ENCODE results near the gene LRP10. TPM values are rescaled to one million over a fixed set of nuclear protein-coding genes. Genes with fewer than 3 reads are reported as not detected.

The LRP10 gene
- total RNA-seq, 4 donors from 2014 or later, result 82.3 to 151 (median 97.0) TPM

- WGBS, 2 donors, result 94 to 96% methylated on average over 1 of the region's 1 CpG
Observed at GRCh38 chr14:22897357-22897756, 25.8 kb downstream of the LRP10 start.

GRCh38 chr14:22898302-22899090 lies 27.0 kb downstream of the LRP10 start:
- 61 to 63% methylated on average over 8 of the region's 8 CpGs for WGBS, 2 donors
- Histone ChIP-seq H3K27ac (no peak overlapping the region), H3K9me3 (no peaks in the 10 kb centered on the region), H3K36me3 (peaks cover 0 to 39% (median 0%) of the 10 kb centered on the region in 3 donors), H3K27me3 (no peaks in the 10 kb centered on the region), H3K4me1 (peaks cover 0 to 8% (median 0%) of the 10 kb centered on the region in 4 donors), H3K4me3 (no peak overlapping the region)
- TF ChIP-seq, protein P1, sequence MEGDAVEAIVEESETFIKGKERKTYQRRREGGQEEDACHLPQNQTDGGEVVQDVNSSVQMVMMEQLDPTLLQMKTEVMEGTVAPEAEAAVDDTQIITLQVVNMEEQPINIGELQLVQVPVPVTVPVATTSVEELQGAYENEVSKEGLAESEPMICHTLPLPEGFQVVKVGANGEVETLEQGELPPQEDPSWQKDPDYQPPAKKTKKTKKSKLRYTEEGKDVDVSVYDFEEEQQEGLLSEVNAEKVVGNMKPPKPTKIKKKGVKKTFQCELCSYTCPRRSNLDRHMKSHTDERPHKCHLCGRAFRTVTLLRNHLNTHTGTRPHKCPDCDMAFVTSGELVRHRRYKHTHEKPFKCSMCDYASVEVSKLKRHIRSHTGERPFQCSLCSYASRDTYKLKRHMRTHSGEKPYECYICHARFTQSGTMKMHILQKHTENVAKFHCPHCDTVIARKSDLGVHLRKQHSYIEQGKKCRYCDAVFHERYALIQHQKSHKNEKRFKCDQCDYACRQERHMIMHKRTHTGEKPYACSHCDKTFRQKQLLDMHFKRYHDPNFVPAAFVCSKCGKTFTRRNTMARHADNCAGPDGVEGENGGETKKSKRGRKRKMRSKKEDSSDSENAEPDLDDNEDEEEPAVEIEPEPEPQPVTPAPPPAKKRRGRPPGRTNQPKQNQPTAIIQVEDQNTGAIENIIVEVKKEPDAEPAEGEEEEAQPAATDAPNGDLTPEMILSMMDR (IDR thresholded peaks at IDR 0.05), result no peak
- TF ChIP-seq POLR2A (IDR thresholded peaks at IDR 0.05) (no peak), EP300 (IDR thresholded peaks at IDR 0.05) (no peak)
- DNase-seq (ENCODE audit: low spot score in 2 of 2), result no peak

More at GRCh38 chr14:22897357-22897756, 25.8 kb downstream of the LRP10 start:
- DNase-seq (ENCODE audit: low spot score in 2 of 2), result no peak
- Histone ChIP-seq H3K27ac (no peak overlapping the region), H3K4me1 (peaks cover 0 to 8% (median 0%) of the 10 kb centered on the region in 4 donors), H3K9me3 (no peaks in the 10 kb centered on the region), H3K36me3 (peaks cover 0 to 31% (median 0%) of the 10 kb centered on the region in 3 donors), H3K4me3 (no peak overlapping the region), H3K27me3 (no peaks in the 10 kb centered on the region)
- TF ChIP-seq, protein P1 (IDR thresholded peaks at IDR 0.05), result no peak
- no peak for TF ChIP-seq POLR2A (IDR thresholded peaks at IDR 0.05)
- TF ChIP-seq EP300 (IDR thresholded peaks at IDR 0.05), result no peak

DNA sequence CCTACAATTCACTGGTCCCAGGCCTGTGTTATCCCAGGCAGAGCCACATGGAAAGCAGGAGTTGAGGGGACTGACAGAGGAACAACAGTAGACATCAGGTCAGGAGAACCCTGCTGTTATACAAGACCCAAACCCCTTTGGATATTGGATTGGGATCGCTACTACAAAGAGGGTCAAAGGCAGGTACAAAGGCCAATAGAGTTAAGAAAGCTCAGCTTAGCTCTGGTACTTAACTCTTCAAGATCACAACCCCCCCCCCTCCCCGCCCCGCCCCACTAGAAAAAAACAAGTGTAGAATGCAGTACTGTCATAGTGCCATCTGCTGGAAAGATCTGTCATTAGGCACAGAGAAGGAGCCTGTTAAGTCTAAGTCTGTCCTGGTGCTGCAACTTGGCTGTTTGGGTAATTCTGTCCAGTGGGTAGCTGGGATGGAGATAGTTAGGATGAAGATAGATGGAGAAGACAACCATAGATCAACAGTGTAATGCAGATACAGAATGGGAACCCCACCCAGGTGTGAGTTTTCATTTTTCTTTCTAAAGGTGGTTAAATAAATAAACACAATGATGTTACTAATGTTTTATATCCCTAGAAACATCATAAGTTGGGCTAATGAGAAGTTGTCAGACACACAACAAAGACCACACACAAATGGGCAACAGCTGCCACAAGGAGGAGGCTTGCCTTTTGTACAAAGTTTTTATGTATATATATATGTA lies 28.7 kb downstream of the LRP10 start:
- no peak overlapping the region for H3K4me3 ChIP-seq
- H3K36me3 ChIP-seq, result peaks cover 0 to 56% (median 2%) of the 10 kb centered on the region in 3 donors
- no peaks in the 10 kb centered on the region for H3K27me3 ChIP-seq
- 27 to 33% methylated on average over 3 of the region's 3 CpGs for WGBS, 2 donors
- H3K27ac ChIP-seq, result peak overlapping the region in 1 of 4 donors; percentile 46
- no peak for TF ChIP-seq POLR2A (IDR thresholded peaks at IDR 0.05)
- TF ChIP-seq, protein P1 (IDR thresholded peaks at IDR 0.05), result peak in 4 of 5 experiments; percentile 10 to 58 (median 51)
- no peaks in the 10 kb centered on the region for H3K9me3 ChIP-seq
- peaks cover 0 to 8% (median 0%) of the 10 kb centered on the region in 4 donors for H3K4me1 ChIP-seq
- DNase-seq (ENCODE audit: low spot score in 2 of 2), result peak in 1 of 2 donors; percentile 78

DNA sequence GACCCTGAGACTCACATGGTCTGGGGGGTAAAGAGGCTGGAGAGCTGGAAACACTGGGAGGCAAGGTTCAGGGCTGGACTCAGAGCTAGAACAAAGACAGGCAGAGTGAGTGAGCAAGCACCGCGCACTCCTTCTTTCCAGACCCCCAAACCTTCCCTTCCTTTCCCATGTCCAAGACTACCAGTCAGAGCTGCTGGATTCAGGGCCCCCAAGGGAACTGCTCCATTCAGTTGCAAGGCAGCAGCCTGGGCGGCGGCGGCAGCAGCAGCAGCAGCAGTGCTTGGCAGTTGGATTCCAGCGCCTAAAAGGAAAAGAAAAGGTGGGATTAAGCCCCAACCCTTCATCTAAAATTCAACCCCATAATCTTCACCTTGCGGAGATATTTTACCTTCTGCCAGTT lies 30.3 kb downstream of the LRP10 start:
- TF ChIP-seq, protein P1 (IDR thresholded peaks at IDR 0.05), result no peak
- TF ChIP-seq POLR2A (IDR thresholded peaks at IDR 0.05), result no peak
- no peak for TF ChIP-seq EP300 (IDR thresholded peaks at IDR 0.05)
- H3K9me3 ChIP-seq, result no peaks in the 10 kb centered on the region
- 83 to 93% methylated on average over 7 of the region's 7 CpGs for WGBS, 2 donors
- H3K4me1 ChIP-seq, result peaks cover 0 to 8% (median 0%) of the 10 kb centered on the region in 4 donors
- no peak for DNase-seq (ENCODE audit: low spot score in 2 of 2)
- no peaks in the 10 kb centered on the region for H3K27me3 ChIP-seq
- H3K27ac ChIP-seq, result no peak overlapping the region
- H3K4me3 ChIP-seq, result no peak overlapping the region
- H3K36me3 ChIP-seq, result peaks cover 2 to 71% (median 7%) of the 10 kb centered on the region in 3 donors

DNA sequence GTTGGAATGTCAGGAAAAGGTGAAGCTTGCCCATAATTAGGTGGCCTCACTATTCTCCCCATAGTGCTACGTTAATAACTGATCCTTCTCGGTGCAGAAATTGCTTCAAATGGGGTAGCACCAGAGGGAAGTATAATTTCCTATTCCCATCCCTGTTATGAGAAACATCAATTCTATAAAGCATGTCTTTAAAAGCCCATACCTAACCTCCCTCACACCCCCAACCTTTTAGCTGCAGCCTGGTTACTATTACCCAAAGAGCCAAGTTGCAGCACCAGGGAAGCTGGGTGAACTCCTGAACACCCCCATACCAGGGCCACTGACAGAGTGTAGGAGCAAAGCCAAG lies 32.2 kb downstream of the LRP10 start:
- Histone ChIP-seq H3K4me1 (peaks cover 0 to 8% (median 0%) of the 10 kb centered on the region in 4 donors), H3K4me3 (no peak overlapping the region), H3K27me3 (no peaks in the 10 kb centered on the region), H3K36me3 (peaks cover 2 to 85% (median 7%) of the 10 kb centered on the region in 3 donors), H3K9me3 (no peaks in the 10 kb centered on the region), H3K27ac (no peak overlapping the region)
- 75 to 86% methylated on average over 2 of the region's 2 CpGs for WGBS, 2 donors
- TF ChIP-seq EP300 (IDR thresholded peaks at IDR 0.05) (no peak), POLR2A (IDR thresholded peaks at IDR 0.05) (no peak)
- TF ChIP-seq, protein P1 (IDR thresholded peaks at IDR 0.05), result no peak
- DNase-seq (ENCODE audit: low spot score in 2 of 2), result no peak
